OCI-LY7 (cell line): ENCODE data around the gene SRSF8. TPM values are rescaled to one million over a fixed set of nuclear protein-coding genes. Genes with fewer than 3 reads are reported as not detected.

Experiments
- BruUV-seq: library from RNA; stranded (reverse); fragments of 400-500 nt; replicated peaks from 2 replicates; lab custom pipeline; 2021; lab: Mats Ljungman, UMichigan
- CTCF ChIA-PET: fragments of 300-600 bp; sonication (Branson Sonifier 250); formaldehyde crosslinking; loops from one replicate; lab custom pipeline; 2022; ENCODE audit warnings: antibody characterized with exemption; ENCODE audit not compliant: unreplicated experiment; lab: Charles Lee
- POLR2A ChIA-PET: fragments of 300-600 bp; sonication (Branson Sonifier 250); formaldehyde crosslinking; loops from one replicate; lab custom pipeline; 2022; ENCODE audit warnings: antibody characterized with exemption; lab: Charles Lee
- DNase-seq: peaks from one replicate; pipeline ENCODE4 v3.0.0-alpha.2; 2015; ENCODE audit warnings: low spot score
- H2AFZ ChIP-seq: fragments of 200-600 bp; sonication (generic), shearing (Covaris generic); 2 replicates; pipeline ENCODE4 v1.6.1; 2014; ENCODE audit warnings: mild to moderate bottlenecking, antibody characterized with exemption, low read length, moderate library complexity
- H3K27ac ChIP-seq: fragments of 200-600 bp; sonication (generic); 2 replicates; pipeline ENCODE4 v1.5.1; 2014; ENCODE audit warnings: mixed run types, low read depth, mild to moderate bottlenecking, moderate library complexity, low read length, inconsistent platforms; ENCODE audit not compliant: poor library complexity, severe bottlenecking
- H3K36me3 ChIP-seq: fragments of 200-600 bp; sonication (generic); 2 replicates; pipeline ENCODE4 v1.6.1; 2014; ENCODE audit warnings: mild to moderate bottlenecking, antibody characterized with exemption, low read length, moderate library complexity, mixed read lengths; ENCODE audit not compliant: insufficient read depth
- H3K4me1 ChIP-seq: fragments of 200-600 bp; sonication (generic); 2 replicates; pipeline ENCODE4 v1.5.1; 2014; ENCODE audit warnings: mild to moderate bottlenecking, low read length; ENCODE audit not compliant: insufficient read depth, poor library complexity, severe bottlenecking
- H3K4me2 ChIP-seq: fragments of 200-600 bp; sonication (generic); 2 replicates; pipeline ENCODE4 v1.6.1; 2014; ENCODE audit warnings: mild to moderate bottlenecking, low read length
- H3K4me3 ChIP-seq: fragments of 200-600 bp; sonication (generic); 2 replicates; pipeline ENCODE4 v1.5.1; 2014; ENCODE audit warnings: mild to moderate bottlenecking, low read depth, low read length; ENCODE audit not compliant: poor library complexity, severe bottlenecking
- H3K79me2 ChIP-seq: fragments of 200-600 bp; sonication (generic); 2 replicates; pipeline ENCODE4 v1.6.1; 2016; ENCODE audit warnings: low read depth, mild to moderate bottlenecking, low read length, moderate library complexity, mixed read lengths; ENCODE audit not compliant: insufficient read depth
- H3K9me2 ChIP-seq: fragments of 200-600 bp; sonication (generic); 2 replicates; pipeline ENCODE4 v1.6.1; 2016; ENCODE audit warnings: mild to moderate bottlenecking, low read length, mixed read lengths; ENCODE audit not compliant: insufficient read depth
- H3K9me3 ChIP-seq: fragments of 200-600 bp; sonication (generic); 2 replicates; pipeline ENCODE4 v1.6.1; 2014; ENCODE audit warnings: mild to moderate bottlenecking, mixed run types, low read length, mixed read lengths
- H4K20me1 ChIP-seq: fragments of 200-600 bp; sonication (generic); 2 replicates; pipeline ENCODE4 v1.6.1; 2014; ENCODE audit warnings: mild to moderate bottlenecking, antibody characterized with exemption, low read length, moderate library complexity, mixed read lengths; ENCODE audit not compliant: insufficient read depth
- EZH2phosphoT487 ChIP-seq: fragments of 200-600 bp; sonication (generic); IDR thresholded peaks from 2 replicates; pipeline ENCODE4 v1.6.1; 2018; ENCODE audit warnings: low read depth, borderline replicate concordance, mild to moderate bottlenecking, mixed run types, antibody characterized with exemption, low read length, moderate library complexity, mixed read lengths
- intact Hi-C: fragments of 100-400 bp; cut with micrococcal nuclease; formaldehyde crosslinking; loops from one replicate; pipeline ENCODE4 v1.10.0; 2022; ENCODE audit not compliant: unreplicated experiment
- total RNA-seq, 2 experiments: library from RNA; depleted of rRNA in 1 of 2; stranded (reverse); fragments of >200 nt in 1 of 2; shearing (Covaris generic) in 1 of 2; gene quantifications; 2 replicates each; pipeline ENCODE4 v1.2.3, GENCODE V29; 2014 to 2022
- TF ChIP-seq, protein P1 (sequence below): fragments of 200-600 bp; sonication (generic); conservative IDR thresholded peaks from 2 replicates; pipeline ENCODE4 v1.5.1; 2014; ENCODE audit warnings: mild to moderate bottlenecking, antibody characterized with exemption, low read length, moderate library complexity, mixed read lengths

The SRSF8 gene
- total RNA-seq, 2 experiments from 2014 or later = 13.1 to 42.1 TPM

GRCh38 chr11:95100856-95101507, 34.3 kb downstream of the SRSF8 start:
- POLR2A ChIA-PET = interaction anchor here (0.7 to 2.6 kb wide), 4 partner anchors 8 to 58 kb away, joined by 3 to 10 read pairs (median 4); partner anchors contain the start of gene SRSF8
- Histone ChIP-seq H3K36me3 (no peaks in the 10 kb centered on the region; the same call in none of the 2 replicates), H3K4me3 (no peak overlapping the region), H3K9me2 (no peaks in the 10 kb centered on the region), H3K4me1 (peaks cover 32% of the 10 kb centered on the region), H3K9me3 (no peaks in the 10 kb centered on the region), H4K20me1 (no peaks in the 10 kb centered on the region), H2AFZ (no peak overlapping the region), H3K27ac (no peak overlapping the region), H3K4me2 (no peak overlapping the region), H3K79me2 (0 out of 2 replicates have a peak, but pooled peaks cover under 1% of the 10 kb centered on the region)
- CTCF ChIA-PET = no interaction called here
- no TSS peak for BruUV-seq
- no peak for TF ChIP-seq EZH2phosphoT487
- TF ChIP-seq, protein P1, sequence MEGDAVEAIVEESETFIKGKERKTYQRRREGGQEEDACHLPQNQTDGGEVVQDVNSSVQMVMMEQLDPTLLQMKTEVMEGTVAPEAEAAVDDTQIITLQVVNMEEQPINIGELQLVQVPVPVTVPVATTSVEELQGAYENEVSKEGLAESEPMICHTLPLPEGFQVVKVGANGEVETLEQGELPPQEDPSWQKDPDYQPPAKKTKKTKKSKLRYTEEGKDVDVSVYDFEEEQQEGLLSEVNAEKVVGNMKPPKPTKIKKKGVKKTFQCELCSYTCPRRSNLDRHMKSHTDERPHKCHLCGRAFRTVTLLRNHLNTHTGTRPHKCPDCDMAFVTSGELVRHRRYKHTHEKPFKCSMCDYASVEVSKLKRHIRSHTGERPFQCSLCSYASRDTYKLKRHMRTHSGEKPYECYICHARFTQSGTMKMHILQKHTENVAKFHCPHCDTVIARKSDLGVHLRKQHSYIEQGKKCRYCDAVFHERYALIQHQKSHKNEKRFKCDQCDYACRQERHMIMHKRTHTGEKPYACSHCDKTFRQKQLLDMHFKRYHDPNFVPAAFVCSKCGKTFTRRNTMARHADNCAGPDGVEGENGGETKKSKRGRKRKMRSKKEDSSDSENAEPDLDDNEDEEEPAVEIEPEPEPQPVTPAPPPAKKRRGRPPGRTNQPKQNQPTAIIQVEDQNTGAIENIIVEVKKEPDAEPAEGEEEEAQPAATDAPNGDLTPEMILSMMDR = no peak
- intact Hi-C loops = no loop called here
- DNase-seq = no peak

DNA sequence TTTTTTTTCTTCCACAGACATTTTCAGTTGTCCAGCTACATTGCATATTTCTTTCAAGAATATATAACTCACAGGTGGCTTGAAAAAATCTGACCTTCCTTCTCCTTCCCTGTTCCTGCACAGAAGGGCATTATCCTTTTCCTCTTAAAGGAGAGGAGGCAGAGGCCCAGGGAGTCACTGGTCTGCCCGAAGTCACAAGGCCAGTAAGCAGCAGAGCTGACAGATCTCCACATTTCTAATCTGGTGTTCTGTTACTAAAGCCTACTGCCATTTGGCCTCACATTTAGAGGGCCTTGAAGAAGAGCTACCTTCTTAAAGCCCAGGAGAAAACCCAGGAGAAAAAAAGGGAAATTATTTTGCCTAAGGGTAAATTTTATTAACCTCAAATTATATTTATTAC, 35.2 kb downstream of the SRSF8 start:
- Histone ChIP-seq H3K36me3 (no peaks in the 10 kb centered on the region; the same call in none of the 2 replicates), H3K27ac (no peak overlapping the region), H3K4me2 (no peak overlapping the region), H2AFZ (no peak overlapping the region), H3K4me3 (no peak overlapping the region), H3K9me2 (no peaks in the 10 kb centered on the region), H4K20me1 (no peaks in the 10 kb centered on the region), H3K4me1 (peaks cover 32% of the 10 kb centered on the region), H3K79me2 (no peaks in the 10 kb centered on the region), H3K9me3 (no peaks in the 10 kb centered on the region)
- no TSS peak for BruUV-seq
- ChIA-PET POLR2A (interaction anchor here (0.7 to 2.6 kb wide), 7 partner anchors 9 to 195 kb away, joined by 3 to 18 read pairs (median 5); partner anchors contain the start of genes ENDOD1 and SRSF8), CTCF (interaction anchor here (0.8 to 2.0 kb wide), 2 partner anchors 9 to 10 kb away, joined by 5 to 10 read pairs; no protein-coding TSS in a partner anchor)
- no peak for TF ChIP-seq EZH2phosphoT487
- TF ChIP-seq, protein P1 = no peak
- intact Hi-C loops = no loop called here
- no peak for DNase-seq

DNA sequence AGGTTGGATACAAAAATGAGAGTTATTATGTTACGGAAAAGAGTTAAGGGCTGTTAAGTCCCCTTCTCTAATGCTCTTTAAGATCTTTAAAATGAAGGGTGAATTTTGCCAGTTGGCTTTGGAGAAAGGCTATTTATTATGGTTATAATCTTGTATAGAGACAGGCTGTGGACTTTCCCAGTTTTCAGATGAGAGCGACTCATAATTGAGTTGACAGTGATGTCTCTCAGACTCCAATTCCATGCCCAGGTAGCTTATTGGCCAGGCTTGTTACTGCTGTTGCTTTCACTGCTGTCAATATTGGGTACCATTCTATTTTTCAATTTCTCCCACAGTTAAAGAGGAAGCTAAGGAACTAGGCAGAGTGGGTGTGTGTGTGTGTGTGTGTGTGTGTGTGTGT, 36.0 kb downstream of the SRSF8 start:
- Histone ChIP-seq H3K36me3 (no peaks in the 10 kb centered on the region; the same call in none of the 2 replicates), H2AFZ (no peak overlapping the region), H3K4me1 (peaks cover 30% of the 10 kb centered on the region), H4K20me1 (no peaks in the 10 kb centered on the region), H3K79me2 (no peaks in the 10 kb centered on the region), H3K9me2 (no peaks in the 10 kb centered on the region), H3K4me3 (no peak overlapping the region), H3K4me2 (no peak overlapping the region), H3K9me3 (no peaks in the 10 kb centered on the region), H3K27ac (no peak overlapping the region)
- intact Hi-C loops = no loop called here
- no peak for DNase-seq
- POLR2A ChIA-PET = interaction anchor here (0.6 to 2.6 kb wide), 7 partner anchors 9 to 1322 kb away, joined by 3 to 18 read pairs (median 5); partner anchors contain the start of gene ENDOD1
- CTCF ChIA-PET = interaction anchor here (0.5 to 2.0 kb wide), 3 partner anchors 9 to 611 kb away, joined by 3 to 10 read pairs (median 5); no protein-coding TSS in a partner anchor
- BruUV-seq = no TSS peak
- TF ChIP-seq EZH2phosphoT487 = no peak
- TF ChIP-seq, protein P1 = no peak
